Ovary (tissue), 3 donors: Measurements from ENCODE around the gene PCF11.

Source experiments
- POLR2A ChIP-seq: fragments of 450-650 bp; IDR thresholded peaks from one replicate; pipeline ENCODE4 v1.6.1; 2017; ENCODE audit warnings: antibody characterized with exemption, mild to moderate bottlenecking, moderate library complexity
- TF ChIP-seq, protein P1 (sequence below), 3 donors: fragments of 450-650 bp in 2 of 3; fragments of 200-600 bp in 1 of 3; IDR thresholded peaks; one replicate each; pipeline versions ENCODE4 v1.5.1 to v1.8.0; 2016 to 2022; ENCODE audit warnings: antibody characterized with exemption in 3 of 3, mild to moderate bottlenecking in 1 of 3
- donor health status: DM: no; HTN: no; CAD: no.

DNA sequence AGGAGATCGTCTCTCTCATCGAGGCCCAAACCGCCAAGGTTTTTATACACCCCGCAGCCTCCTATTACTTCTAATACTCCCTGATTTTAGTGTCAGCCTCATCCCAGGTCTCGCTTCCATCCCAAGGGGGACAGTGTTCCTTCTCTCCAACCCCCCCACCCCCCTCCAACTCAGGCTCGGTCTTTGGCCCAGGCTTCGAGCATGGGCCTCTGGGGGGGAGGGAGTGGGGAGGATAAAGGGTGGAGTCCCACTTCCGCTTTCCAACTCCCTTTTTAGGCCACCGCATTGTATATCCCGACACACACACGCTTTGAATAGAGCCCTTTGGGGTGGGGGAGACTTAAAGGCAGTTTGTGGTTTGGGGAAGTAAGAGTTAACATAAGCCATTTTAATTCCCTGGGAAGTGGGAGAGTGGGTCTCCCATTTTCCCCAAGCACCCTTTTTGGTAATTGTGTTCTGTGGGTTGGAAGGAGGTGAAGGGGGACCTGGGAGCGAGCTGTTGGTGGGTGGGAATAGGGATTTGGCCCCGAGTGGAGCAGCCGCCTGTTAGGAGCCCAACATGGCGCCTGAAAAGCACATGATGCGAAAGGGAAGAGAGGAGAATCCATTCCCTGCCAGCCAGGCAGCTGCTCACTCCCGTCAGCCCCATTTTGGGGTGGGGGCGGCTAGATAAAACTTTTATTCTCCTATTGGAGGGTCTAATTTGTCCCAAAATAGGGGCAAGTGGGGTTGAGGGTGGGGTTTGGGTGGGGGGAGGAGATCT is 844 bp downstream of the PCF11 start:
- TF ChIP-seq, protein P1, sequence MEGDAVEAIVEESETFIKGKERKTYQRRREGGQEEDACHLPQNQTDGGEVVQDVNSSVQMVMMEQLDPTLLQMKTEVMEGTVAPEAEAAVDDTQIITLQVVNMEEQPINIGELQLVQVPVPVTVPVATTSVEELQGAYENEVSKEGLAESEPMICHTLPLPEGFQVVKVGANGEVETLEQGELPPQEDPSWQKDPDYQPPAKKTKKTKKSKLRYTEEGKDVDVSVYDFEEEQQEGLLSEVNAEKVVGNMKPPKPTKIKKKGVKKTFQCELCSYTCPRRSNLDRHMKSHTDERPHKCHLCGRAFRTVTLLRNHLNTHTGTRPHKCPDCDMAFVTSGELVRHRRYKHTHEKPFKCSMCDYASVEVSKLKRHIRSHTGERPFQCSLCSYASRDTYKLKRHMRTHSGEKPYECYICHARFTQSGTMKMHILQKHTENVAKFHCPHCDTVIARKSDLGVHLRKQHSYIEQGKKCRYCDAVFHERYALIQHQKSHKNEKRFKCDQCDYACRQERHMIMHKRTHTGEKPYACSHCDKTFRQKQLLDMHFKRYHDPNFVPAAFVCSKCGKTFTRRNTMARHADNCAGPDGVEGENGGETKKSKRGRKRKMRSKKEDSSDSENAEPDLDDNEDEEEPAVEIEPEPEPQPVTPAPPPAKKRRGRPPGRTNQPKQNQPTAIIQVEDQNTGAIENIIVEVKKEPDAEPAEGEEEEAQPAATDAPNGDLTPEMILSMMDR (IDR thresholded peaks at IDR 0.05): no peak
- no peak for TF ChIP-seq POLR2A
